A172 (cell line): ENCODE data around the gene FAM43A. TPM values are rescaled to one million over a fixed set of nuclear protein-coding genes. Genes with fewer than 3 reads are reported as not detected.

Experiments used
- DNase-seq: peaks from one replicate; pipeline ENCODE4 v3.0.0-alpha.2; 2015; ENCODE audit warnings: low spot score
- total RNA-seq: library from RNA; depleted of rRNA; stranded (reverse); fragments of >200 nt; shearing (Covaris generic); gene quantifications from 2 replicates; pipeline ENCODE4 v1.2.3, GENCODE V29; 2014

Gene FAM43A
- total RNA-seq, 1 experiment from 2014 or later, result 10.4 TPM

DNA sequence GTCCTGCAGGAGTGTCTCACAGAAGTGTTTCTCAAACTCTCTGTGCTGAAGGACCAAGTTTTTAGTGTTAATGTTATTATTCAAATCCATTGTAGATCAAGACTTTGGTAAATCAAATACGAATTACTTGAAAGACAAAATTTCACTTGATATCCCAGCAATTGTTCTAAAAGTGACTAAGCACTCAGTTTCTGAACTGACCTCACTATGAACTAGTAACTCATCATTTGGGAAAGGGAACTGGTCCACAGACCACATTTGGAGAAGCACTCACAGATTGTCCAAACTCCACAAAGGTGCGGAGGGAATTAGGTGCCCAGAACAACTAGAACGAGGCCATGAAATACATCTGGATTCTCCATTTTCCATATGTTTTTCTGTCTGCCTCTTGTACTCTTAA, 25.6 kb downstream of the FAM43A start:
- peak; percentile 31 for DNase-seq

- peak; percentile 100 for DNase-seq
These were observed 26.2 kb downstream of the FAM43A start for GRCh38 chr3:194711913-194712312.

DNA sequence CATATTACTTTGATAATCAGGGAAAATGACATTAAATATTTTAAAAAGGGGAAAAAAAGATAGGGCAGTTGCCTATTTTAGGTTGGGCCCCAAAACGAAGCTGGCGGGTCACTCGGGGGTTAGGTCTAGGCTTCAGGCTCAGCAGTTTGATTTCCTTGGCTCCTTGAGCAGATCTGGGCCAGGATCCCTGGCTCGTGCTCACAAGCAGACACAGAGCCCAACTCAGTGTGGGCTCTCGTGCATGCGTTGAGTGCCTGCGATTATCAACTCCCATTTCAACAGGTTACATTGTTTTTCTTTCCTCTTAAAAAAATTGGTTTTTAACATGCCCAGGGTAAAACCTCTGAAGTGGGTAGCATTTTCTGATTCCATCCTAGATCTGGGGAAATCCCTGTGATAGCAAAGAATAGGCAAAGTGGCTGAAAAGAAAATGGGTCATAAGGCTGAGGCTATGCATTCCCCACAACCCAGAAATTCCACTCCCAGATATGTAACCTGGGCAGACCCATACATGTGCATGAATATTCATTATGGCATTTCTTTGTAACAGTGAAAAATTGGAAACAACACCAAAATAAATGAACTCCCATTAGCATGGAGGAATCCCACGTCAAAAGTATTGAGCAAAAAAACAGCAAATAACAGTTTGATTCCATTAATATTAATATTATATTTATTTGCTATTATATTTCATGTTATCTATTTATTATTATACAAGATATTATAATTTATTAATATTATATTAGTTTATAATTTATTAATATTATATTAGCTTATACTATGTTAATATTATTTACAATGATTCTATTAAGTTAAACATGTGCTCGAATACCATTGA, 27.8 kb downstream of the FAM43A start:
- no peak for DNase-seq

DNA sequence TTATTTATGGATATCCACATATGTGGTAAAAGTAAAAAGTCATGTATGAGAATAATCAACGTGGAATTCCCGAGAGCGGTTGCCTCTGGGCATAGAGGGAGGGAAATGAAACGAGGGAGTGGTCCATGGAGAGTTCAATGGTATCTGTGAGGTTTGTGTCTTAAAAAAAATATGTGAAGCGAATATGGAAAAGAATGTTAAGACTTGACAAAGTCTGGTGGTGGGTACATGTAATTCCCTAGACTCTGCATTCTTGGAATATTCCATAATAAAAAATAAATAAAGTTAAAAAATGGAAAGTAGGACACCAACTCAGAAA, 28.4 kb downstream of the FAM43A start:
- no peak for DNase-seq

DNA sequence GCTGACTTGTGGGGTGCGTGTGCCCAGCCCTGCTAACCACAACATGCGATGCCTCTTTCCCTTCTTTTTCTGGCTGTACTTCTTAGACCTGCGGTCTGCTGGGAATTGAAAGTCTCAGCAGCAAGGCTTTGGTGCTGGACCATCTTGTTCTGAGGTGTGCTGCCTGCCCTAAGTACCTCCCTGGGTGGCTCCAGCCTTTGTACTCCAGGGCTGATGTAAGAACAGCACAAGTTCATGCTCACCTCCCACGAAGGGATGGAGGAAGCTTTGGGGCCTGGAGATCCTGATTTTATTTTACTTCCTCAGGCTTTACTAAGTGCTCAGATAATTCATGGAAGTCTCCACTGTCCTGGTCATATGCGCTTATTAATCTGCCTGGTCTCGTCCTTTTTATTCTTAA, 28.9 kb downstream of the FAM43A start:
- no peak for DNase-seq

DNA sequence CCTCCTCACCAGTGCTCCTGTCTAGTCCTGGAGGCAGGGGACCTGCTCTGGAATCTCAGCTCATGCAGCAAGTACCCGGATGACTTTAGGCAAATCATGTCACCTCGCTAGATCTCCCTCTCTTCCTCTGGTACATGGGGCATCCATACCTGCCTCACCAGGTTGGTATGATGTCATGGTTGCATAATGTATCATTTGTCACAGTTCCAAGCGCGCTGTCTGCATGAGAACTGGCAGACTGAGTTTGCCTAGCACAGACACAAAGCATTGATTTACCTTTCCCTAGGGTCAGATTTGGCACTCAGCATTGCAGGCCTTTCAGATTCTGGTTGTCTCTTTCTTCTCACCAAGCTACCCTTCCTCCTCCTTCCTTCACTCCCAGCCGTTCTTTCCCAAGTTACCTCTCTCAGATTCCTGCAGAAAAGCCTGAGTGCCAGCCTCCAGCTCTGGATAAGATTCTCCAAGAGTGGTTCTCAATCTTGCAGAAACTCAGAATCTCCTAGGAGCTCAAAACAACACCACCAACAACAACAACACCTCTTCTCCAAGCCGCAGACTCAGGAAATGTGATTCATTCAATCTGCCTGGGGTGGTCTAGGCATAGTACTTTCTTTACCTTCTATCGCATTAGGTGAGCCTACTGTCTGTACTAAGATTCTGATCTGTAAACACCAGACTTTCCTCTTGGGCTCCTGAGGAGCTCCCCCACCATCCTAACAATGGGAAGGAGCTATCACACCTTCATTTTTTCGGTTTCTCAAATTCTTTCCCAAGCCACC, 29.5 kb downstream of the FAM43A start:
- DNase-seq, result no peak

DNA sequence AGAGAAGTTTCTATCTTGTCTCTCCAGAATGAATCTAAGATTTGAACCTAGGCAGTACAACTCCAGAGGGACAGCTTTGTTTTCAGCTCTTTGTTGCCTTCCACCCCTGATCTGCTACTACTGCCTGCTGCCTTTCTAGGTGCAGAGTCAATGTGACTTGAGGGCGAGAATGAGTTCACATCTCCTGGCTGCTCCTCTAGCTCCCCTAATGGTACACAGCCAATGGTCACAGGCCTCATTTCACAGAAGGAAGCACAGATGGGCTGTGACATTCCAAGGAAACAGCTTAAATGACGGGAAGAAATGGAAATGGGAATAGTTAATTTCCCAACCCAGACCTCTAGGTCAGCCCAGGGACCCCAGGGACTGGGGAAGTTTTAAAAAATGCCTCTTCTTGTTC, 32.4 kb downstream of the FAM43A start:
- no peak for DNase-seq

DNA sequence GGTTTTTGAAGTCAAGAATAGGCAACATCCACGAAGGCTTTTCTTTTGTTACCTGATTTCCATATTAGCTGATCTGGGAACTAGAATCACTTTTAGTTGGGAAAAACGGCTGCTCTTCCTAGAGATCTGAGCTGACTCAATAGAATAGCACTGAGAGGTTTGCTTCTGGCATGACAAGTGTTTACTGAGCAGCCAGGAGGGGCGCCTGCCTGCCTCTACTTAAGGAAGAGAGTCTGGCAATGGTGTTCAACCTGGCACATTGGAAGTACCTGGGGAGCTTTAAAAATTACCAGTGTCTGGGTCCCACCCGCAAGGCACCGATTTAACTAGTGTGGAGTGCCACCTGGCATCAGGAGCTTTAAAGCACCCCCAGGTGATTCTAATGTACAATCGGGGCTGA, 34.4 kb downstream of the FAM43A start:
- DNase-seq, result no peak

GRCh38 chr3:194723846-194724618, 38.3 kb downstream of the FAM43A start:
- no peak for DNase-seq

- DNase-seq, result no peak
These were observed 39.7 kb downstream of the FAM43A start for GRCh38 chr3:194725346-194725745.

DNA sequence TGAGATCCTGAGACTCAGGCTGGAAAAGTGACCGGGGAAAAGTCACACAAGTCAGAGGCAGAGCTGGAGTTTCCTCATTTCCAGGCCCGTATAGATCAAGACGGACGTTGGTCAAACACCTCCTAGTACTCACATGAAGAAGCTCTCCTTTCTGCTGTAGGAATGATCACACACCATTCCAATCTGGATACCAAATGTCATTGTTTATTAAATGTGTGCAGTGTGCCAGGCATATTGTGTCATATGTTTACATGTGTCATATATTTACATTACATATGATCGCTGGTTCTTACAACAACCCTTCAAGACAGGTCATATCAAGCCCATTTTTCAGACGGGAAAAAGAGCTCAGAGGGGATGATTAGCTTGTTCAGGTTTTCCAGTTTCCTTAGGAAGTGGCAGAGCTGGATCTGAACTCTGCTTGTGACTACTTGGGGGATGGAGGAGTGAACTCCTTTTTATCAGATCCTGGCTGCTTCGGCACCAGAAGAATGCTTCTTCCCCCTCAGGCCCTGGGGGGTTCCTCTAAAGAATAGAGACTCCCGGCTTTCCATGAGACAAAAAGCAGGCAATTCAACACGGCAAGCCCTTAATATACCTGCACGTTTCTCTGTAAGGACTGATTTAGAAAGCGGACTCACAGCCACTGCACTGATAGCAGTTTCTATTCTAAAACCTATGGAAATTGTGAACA, 41.9 kb downstream of the FAM43A start:
- no peak for DNase-seq

DNA sequence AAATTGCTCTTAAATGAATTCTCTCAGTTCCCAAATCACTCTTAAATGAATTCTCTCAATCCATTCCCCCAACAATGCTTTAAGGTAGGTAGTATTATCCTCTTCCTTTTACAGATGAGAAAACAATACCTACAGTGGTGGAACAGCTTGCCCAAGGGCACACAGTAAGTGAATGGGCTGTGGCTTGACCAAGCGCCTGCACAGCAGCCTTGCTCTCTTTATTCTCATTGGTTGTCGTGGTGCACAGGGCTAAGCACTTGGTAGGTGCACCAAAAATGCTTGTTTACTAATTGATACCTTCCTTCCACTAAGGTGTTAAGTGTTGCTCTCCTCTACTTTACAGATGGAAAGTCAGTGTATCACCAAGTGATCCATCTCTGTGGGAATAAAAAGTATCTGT, 43.3 kb downstream of the FAM43A start:
- no peak for DNase-seq

DNA sequence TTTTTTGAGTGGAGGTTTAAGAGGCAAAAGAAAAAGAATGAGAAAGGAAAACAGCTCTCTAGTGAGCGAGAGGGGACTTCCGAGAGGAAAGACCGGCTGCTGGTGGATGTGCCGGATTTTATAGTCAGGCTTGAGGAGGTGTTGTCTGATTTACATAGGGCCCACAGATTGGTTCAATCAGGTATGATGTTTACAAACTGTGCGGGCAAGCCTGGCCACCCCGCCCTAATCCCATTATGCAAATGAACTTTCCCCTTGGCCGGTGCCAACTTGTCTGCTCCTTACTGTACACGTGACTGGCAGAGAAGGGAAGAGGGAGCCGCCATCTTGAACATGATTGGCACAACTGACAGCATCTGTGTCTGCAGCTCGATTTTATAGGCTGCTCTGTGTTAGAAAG, 44.7 kb downstream of the FAM43A start:
- DNase-seq, result peak; percentile 98

DNA sequence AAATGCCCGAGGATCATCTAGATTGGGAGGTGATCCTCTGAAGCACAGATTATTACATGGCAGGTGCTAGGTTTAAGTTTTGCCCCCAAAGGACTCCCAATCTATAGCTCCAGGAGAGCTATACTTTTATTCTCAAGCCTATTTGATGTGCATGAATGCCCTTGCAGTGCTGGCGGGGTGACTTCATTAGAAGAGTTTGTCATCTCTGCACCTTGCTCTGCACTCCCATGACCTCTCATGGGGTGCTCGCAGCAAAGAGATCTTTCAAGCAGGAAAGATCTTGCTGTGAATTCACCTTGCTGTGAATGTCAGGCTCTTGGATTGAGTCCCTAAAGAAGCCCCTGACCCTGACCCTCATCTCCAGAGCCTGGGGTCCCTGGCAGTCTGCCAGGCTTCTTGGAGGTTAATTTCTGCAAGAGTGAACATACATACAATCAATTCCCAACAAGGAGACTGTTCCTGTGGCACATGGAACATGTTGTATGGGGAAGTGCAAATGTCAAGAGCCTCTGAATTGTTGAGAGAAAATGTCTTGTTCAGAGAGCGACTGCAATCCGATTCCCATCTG, 45.9 kb downstream of the FAM43A start:
- no peak for DNase-seq

DNA sequence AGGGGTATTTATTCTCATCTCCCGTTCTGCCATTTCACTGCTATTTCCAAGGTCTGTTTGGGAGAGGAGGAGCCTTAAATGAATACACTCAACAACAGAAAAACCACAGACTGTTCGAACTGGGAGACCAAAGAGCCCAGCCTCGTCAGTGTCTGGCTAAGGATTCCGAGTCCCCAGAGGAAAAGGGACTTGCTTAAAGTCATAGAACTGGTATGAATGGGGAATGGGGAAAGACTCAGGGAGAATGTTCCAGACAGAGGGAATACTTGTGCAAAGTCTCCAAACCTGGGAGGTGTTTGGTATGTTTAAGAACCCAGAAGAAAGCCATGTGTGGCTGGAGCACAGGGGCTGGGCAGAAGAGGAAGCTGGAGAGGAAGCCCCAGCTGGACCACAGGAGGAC, 46.9 kb downstream of the FAM43A start:
- no peak for DNase-seq

GRCh38 chr3:194736277-194736895, 50.7 kb downstream of the FAM43A start:
- DNase-seq, result no peak

DNA sequence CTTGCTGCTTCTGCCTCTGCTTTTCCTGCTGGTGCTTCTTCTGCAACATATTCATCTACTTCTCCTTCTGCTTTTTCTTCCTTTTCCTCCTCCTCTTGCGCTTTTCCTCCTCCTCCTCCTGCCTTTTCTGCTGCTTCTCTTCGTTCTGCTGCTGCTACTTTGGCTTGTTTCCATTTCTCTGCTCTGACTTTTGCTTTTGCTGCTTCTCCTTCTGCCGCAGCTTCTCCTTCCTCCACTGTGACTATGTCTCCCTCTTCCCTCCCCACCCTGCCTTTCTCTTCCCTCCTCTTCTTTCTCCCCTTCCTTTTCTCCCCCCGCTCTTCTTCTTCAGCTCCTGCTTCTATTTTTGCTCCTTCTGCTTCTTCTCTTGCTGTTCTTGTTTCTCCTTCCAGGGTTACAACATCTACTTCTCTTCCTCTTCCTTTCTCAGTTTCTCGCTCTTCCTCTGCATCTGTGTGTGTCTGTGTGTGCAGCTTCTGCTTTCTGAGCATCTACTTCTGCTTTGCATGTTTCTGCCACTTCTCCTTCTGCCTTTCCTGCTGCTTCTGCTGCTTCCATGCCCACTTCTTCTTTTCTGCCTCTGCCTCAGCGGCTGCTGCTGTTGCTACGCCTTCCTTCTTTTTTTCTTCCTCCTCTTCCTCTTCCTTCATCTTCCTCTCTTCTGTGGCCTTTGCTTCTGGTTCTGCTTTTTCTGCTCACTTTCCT, 51.4 kb downstream of the FAM43A start:
- DNase-seq, result no peak
